HG03060 (cell line): ENCODE data around the gene CFAP52.
"Not testable (repeated sequence)": the region's sequence is repeated elsewhere in the genome, so short reads cannot be mapped to it uniquely, and the experiment has no call there.

ENCODE experiments used
- ATAC-seq: cut with Tn5 transposase; IDR thresholded peaks from one replicate; pipeline ENCODE4 v1.9.1; 2021; ENCODE audit warnings: low read depth, moderate number of reproducible peaks; ENCODE audit not compliant: unreplicated experiment

Gene CFAP52, protein sequence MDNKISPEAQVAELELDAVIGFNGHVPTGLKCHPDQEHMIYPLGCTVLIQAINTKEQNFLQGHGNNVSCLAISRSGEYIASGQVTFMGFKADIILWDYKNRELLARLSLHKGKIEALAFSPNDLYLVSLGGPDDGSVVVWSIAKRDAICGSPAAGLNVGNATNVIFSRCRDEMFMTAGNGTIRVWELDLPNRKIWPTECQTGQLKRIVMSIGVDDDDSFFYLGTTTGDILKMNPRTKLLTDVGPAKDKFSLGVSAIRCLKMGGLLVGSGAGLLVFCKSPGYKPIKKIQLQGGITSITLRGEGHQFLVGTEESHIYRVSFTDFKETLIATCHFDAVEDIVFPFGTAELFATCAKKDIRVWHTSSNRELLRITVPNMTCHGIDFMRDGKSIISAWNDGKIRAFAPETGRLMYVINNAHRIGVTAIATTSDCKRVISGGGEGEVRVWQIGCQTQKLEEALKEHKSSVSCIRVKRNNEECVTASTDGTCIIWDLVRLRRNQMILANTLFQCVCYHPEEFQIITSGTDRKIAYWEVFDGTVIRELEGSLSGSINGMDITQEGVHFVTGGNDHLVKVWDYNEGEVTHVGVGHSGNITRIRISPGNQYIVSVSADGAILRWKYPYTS

GRCh38 chr17:9576521-9577372, at the start of gene CFAP52:
CFAP52 (plus strand) TSS chr17:9576642; CDS start chr17:9576696, 54 bp downstream.
- no peak for ATAC-seq

DNA sequence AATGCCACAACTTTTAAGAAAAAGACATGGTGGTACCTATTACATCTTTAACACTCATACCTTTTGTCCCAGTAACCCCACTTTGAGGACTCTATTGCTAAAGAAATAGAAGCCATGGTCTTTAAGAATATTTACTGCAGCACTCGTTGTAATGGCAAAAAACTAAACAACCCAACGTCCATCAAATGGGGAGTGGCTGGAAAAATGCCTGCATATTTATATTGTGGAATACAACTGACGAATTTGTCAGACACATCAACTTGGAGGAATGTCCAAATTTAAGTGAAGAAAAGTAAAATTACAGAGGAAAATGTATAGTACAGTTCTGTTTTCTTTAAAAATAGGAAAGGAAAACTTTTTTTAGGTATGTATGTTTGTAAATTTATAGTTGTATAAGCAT, 48.7 kb upstream of the CFAP52 start:
- no peak for ATAC-seq

DNA sequence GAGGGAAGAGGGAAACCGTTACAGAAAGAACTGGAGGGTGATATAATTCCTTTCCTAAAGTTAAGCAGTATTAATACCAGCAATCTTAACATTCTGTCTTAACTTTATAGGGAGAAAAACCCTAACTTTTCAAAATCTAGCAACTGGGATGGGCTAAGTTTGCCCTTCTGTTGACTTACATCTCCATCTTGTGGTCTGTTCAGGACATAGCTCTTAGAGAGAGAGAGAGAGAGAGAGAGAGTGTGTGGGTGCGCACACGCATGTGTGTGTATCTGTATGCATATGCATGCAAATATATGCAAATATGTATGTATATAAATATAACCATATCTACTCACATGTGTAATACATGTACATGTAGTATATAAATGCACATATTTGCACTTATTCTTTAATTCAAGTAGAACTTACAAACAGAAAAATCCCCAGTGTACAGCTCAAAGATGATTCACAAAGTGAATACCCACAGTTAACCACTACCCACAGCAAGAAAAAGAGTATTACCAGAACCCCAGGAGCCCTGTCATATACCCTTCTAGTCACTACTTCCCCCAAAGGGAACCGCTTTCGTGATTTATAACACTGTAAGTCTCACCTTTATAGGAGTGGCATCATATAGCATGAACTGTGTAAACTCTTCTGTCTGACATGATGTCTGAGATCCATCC, 47.3 kb upstream of the CFAP52 start:
- no peak for ATAC-seq

- ATAC-seq: no peak
Observed at GRCh38 chr17:9531034-9531433, 45.4 kb upstream of the CFAP52 start.

DNA sequence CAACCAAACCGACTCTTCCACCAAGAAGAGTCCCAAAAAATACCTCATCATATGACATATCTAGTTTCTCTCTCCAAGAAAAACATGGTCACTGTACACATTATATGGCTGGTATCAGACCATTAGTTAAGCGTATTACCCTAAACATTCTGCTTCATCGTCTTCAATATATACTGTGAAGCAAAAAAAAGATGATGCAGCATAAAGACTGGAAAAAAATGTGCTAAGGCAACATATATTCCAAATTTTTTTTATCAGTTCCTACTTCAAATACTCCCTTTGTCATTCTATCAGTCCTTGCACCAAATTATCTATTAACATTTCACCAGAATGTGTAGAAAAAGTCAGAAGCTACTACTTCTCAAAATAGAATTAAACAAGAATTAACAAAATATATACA, 43.7 kb upstream of the CFAP52 start:
- ATAC-seq: no peak

GRCh38 chr17:9533441-9533840, 43.0 kb upstream of the CFAP52 start:
- ATAC-seq: no peak

- ATAC-seq: no peak
Observed at GRCh38 chr17:9536061-9536460, 40.4 kb upstream of the CFAP52 start.

DNA sequence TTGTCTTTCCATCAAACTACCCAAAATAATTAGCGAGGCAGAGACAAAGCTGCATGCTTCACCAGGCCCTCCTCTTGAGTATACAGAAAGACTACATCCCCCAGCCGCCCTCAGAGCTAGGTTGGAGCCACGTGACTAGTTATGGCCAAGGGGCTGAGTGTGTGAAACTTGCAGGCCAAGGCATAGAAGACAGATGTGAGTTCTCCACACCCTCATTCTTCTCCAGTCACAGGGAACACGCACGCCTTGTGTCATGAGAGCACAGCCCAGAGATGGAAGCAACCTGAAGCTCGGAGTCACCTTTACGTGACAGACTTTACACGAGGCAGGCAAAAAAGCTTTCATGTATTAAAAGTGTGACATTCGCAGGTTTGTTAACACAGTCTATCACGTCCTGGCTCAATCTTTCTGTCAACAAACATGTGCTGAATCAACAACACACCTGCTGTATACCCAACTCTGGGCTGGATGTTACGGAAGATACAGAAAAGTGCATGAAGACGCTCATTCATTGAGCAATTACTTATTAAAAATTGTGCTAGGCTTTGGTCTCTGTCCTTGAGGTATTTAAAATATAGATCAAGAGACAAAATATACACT, 39.2 kb upstream of the CFAP52 start:
- ATAC-seq: no peak

GRCh38 chr17:9538626-9539025, 37.8 kb upstream of the CFAP52 start:
- ATAC-seq: no peak

GRCh38 chr17:9541718-9542117, 34.7 kb upstream of the CFAP52 start:
- no peak for ATAC-seq

GRCh38 chr17:9544221-9544620, 32.2 kb upstream of the CFAP52 start:
- no peak for ATAC-seq

GRCh38 chr17:9549215-9549614, 27.2 kb upstream of the CFAP52 start:
- ATAC-seq: no peak

- no peak for ATAC-seq
Observed at GRCh38 chr17:9553181-9553580, 23.3 kb upstream of the CFAP52 start.

DNA sequence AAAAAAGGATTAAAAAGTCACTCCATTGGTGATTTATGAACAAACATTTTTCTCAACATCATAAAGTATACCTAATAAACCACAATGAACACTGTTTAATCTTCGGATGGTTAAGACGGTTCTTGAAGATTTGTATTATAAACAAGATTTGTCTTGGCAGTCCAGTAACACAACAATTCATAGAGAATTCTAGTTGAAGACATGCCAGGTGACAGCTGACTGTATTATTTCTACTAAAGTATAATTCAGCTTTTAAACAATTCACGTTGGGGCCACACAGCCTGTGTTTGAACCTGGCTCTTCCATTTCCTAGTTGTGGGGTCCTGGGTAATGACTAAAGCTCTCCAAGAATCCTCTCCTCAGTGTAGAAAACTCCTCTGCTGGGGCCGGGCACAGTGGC, 22.8 kb upstream of the CFAP52 start:
- ATAC-seq: no peak

DNA sequence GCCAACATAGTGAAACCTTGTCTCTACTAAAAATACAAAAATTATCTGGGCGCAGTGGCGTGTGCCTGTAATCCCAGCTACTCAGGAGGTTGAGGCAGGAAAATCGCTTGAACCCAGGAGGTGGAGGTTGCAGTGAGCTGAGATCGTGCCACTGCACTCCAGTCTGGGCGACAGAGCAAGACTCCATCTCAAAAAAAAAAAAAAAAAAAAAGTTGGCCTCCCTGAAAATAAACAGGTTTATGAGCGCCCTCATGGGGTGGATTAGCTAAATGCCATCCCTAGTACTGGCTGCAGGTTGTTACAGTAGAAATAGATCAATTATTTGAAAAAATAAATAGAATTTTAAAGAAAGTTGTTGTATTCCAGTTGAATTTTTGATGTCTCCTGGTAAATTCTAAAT, 21.7 kb upstream of the CFAP52 start:
- ATAC-seq: not testable (repeated sequence)

GRCh38 chr17:9557161-9557755, 19.2 kb upstream of the CFAP52 start:
- no peak for ATAC-seq

- no peak for ATAC-seq
Observed at GRCh38 chr17:9557857-9558256, 18.6 kb upstream of the CFAP52 start.

- no peak for ATAC-seq
Observed at GRCh38 chr17:9564104-9564503, 12.3 kb upstream of the CFAP52 start.

- no peak for ATAC-seq
Observed at GRCh38 chr17:9566067-9566466, 10.4 kb upstream of the CFAP52 start.

DNA sequence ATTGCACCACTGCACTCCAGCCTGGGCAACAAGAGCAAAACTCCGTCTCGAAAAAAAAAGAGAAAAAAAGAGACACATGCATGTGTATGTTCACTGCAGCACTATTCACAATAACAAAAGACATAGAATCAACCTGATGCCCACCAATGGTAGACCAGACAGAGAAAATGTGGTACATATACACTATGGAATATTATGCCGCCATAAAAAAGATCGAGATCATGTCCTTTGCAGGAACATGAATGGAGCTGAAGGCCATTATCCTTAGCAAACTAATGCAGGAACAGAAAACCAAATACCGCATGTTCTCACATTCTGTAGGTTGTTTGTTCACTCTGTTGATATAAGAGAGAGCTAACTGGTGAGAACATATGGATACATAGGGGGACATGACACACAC, 9.7 kb upstream of the CFAP52 start:
- not testable (repeated sequence) for ATAC-seq
